GM21447 (cell line): ENCODE measurements around the gene CCDC194.
A peak's percentile ranks its signal among the peaks of the same experiment; 100 is the strongest.

ENCODE experiments used
- ATAC-seq: cut with Tn5 transposase; IDR thresholded peaks from one replicate; pipeline ENCODE4 v1.9.1; 2021; ENCODE audit not compliant: unreplicated experiment

Gene CCDC194, protein sequence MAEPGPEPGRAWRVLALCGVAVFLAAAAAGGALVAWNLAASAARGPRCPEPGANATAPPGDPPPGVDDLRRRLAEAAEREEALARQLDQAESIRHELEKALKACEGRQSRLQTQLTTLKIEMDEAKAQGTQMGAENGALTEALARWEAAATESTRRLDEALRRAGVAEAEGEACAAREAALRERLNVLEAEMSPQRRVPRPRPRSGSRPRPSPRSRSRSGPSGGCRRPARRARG

DNA sequence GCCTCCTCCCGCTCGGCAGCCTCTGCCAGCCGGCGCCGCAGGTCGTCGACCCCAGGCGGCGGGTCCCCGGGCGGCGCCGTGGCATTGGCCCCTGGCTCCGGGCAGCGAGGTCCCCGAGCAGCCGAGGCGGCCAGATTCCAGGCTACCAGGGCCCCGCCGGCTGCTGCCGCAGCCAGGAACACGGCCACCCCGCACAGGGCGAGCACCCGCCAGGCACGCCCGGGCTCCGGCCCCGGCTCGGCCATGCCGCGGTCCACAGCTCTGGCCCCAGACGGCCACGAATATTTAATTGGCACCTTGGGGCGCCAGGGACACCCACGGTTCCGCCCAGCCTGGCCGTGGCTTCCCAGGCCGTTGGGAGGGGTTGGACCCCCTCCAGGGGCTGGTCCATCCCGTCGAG lies at the start of gene CCDC194:
CCDC194 (minus strand) TSS at position 283 of the 400 bp plus-strand sequence; CDS start at position 245, 38 bp downstream.
- ATAC-seq, result no peak

DNA sequence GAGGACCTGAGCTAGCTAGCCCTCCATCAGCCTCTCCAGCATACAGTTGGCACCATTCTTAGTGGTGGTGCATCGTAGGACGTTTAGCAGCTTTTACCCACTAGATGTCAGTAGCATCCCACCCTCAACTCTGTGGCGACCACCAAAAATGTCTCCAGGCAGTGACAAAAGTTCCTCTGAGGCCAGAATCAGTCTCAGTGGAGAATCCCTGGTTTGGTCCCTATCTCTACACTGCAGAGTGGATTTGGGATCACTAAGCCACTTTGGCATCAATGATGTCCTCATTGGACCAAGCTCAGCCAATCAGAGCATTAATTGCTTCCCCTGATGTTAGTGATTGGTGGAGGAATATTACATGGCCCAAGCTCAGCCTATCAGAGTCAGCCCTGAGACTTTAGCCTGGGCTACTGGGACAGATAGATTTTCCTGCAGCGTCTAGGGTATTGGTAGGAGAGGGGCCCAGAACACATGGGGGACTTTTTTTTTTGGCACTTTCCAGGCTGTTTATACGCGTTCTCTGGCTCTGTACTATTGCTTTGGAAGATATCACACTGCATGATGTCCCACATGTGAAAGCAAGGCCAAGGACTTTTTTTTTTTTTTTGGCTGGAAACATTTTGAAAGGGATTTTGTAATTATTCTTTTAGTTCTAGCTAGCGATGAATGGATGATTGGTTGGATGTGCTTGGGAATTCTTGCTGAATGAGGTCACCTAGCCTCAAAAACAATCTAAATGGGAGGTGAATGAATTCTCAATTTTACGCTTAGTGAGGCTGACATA lies 47.4 kb upstream of the CCDC194 start:
- no peak for ATAC-seq

DNA sequence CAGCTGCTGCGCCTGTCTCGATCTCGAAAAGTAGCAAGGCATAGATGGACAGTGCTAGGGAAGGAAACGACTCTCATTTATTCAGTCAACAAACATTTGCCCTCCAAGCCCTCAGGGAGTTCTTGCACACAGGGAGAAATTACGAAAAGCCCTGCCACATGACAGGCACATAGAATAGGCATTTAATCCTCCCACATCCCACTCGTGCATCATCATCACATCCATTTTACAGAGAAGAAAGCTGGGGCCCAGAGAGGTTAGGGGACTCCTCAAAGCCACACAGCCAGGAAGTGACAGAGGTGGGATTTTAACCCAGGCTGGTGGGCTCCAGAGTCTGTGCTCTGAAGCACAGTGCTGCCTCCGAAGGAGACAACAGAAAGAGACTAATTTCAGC lies 42.9 kb upstream of the CCDC194 start:
- ATAC-seq, result no peak

DNA sequence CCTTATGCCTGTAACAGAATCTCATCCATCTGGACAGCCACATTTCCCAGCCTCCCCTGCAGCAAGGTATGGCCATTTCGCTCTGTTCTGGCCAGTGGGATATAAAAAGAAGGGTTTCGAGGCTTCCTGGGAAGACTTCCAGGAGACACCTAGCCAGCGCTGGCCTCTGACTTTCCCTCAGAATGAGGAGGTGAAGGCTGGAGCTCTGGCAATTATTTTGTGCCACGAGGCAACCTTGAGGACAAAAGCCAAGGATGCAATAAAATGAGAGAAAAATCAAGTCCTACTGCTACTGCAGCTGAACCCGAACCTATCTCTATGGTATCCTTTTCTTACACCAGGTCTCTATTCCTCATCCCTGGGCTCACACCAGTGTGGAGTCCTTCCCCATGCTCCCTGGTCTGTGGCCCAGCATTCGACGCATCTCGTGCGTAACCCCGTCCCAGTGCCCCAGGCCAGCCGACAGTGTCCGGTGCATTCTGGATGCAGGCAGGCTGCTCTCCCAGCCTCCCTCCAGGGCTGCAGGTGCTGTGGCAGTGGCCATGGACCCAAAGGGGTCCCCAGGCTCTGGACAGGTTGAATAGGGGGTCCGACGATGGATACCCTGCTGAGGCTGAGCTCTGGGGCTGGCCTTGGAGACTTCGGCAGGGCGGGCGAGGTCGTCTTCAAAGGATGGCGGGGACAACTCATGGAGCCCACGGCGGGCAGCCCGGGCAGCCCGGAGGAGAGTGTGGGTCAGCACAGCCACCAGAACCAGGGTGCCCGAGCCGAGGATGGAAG lies 42.3 kb upstream of the CCDC194 start:
- ATAC-seq, result no peak

DNA sequence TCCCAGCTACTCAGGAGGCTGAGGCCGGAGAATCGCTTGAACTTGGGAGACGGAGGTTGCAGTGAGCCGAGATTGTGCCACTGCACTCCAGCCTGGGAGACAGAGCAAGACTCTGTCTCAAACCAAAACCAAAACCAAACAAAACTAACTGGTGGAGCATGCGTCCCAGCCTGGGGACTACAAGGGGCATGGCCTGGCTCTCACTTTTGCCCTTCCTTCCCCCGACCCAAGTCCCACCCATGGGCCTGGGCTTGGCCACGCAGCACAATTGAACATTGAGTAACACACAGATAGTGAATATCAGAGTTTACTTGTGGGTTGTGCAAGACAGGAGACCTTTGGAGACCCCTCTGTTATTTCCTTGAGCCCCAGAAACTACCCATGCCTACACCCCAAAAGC lies 41.2 kb upstream of the CCDC194 start:
- ATAC-seq, result no peak

DNA sequence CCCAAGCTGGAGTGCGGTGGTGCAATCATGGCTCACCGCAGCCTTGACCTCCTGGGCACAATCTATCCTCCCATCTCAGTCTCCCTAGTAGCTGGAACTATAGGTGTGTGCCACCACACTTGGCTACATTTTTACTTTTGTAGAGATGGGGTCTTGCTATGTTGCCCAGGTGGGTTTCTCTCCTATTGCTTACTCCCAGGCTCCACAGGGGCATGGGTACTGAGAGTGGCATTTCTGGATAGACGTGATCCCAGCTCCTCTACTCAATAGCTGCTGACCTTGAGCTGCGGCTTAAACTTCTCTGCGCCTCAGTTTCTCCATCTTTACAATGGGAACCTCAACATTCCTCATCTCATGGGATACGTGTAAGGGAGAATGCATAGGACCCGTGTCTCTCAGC lies 37.4 kb upstream of the CCDC194 start:
- ATAC-seq, result no peak

DNA sequence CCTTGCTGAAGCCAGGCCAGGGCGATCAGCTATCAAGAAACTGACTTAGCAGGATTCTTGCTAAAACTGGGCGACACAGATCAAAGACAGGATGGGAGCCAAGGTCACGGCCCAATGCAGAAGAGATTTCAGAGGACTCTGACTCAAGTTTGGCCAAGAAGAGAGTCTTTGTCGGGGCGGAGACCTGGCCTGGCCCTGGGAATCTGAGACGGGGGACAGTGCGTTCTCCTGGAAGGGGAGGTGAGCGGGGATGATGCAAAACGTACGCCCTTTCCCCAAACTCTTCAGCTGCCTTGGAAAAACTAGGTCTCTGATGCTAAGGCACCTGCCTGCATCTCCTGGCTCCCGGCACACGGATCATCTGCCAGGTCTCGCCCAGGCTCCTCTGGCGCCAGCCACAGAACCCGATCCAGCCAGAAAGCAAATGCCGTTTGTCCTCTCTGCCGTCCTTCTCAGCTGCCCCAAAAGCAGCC lies 35.7 kb upstream of the CCDC194 start:
- ATAC-seq, result no peak

DNA sequence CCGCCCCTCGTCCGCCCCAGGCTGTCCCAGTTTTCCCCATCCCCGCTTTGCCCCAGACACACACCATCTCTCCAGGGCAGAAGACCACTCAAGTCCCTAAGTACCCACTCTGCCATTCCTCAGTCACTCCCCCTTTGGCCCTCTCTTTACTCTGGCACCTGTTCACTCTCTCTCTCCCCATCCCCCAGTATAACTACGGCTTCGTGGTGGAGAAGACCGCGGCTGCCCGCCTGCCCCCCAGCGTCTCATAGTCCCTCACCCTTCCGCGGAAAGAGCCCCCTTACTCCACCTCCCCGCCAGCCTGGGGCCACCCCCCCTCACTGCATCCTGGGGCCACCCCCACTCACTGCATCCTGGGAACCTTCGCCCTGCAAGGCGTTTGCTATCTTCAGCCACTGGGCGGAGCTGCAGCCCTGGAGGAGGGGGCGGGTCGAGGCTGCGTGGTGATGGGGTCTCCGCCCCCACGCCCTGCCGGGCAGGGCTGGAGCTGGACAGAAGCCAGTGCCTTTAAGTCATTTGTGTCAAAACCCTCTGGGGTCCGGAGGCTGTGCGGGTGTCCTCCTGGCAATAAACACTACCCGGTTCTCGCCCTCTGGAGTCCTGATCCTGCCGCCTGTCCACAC lies 30.9 kb upstream of the CCDC194 start:
- no peak for ATAC-seq

DNA sequence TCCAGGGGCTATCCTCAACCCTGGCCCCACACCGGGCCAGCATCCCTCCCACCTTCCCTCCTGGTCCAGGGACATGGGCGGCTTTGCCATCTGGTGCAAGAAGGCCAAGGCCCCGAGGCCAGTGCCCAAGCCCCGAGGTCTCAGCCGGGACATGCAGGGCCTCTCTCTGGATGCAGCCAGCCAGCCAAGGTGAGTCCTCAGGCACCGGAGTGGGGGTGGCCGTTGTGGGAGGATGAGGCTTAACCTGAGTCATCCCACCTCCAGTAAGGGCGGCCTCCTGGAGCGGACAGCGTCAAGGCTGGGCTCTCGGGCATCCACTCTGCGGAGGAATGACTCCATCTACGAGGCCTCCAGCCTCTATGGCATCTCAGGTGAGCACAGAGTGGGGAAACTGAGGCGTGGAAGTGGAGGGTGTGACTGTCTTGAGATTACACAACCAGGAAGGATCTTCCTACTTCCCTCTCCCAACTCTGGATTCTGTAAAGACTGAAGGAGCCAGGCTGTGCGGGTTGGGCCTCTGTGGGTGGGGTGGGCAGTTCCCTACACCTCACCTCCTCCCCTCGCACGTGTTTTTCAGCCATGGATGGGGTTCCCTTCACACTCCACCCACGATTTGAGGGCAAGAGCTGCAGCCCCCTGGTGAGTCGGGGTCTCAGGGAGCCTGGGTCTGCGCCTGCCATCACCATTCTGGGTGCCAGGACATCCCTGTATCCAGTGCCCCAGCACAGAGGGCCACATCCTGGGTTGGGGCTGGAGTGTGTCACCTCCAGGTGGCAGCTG lies 29.6 kb upstream of the CCDC194 start:
- no peak for ATAC-seq

DNA sequence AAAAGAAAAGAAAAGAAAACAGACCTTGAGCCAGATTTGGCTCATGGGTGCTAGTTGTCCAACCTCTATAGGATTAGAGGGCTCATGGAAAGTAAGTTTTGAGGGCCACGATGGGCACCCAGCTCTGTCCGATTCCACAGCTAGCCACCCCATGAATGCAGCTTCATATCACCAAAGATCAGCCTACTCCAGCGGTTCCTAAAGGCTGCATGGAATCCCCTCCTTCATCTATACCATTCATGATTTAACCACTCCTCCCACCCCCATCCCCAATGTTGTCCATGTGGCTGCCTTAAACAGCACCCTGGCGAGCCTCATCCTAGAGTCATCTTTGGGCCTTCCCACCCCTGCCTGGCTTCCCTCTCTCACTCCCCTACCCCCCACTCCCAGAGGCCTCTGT lies 27.9 kb upstream of the CCDC194 start:
- ATAC-seq, result no peak

DNA sequence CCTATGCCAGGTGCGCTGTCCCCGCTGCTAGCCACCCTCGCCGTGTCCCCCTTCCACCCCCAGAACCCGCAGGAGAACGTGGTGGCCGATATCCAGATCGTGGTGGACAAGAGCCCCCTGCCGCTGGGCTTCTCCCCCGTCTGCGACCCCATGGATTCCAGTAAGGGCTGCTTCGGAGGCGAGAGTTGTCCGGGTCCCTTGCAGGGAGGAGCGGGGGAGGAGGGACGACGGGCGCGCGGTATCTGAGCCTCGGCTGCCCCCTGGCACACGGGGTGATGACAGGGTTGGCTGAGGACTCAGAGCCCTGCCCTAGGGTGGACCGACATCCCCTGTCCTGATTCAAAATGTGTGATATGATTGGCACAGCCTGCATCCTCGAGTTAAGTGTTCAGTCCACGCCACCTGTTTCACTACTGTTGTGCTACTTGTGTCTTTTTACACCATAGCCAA lies 26.5 kb upstream of the CCDC194 start:
- no peak for ATAC-seq

DNA sequence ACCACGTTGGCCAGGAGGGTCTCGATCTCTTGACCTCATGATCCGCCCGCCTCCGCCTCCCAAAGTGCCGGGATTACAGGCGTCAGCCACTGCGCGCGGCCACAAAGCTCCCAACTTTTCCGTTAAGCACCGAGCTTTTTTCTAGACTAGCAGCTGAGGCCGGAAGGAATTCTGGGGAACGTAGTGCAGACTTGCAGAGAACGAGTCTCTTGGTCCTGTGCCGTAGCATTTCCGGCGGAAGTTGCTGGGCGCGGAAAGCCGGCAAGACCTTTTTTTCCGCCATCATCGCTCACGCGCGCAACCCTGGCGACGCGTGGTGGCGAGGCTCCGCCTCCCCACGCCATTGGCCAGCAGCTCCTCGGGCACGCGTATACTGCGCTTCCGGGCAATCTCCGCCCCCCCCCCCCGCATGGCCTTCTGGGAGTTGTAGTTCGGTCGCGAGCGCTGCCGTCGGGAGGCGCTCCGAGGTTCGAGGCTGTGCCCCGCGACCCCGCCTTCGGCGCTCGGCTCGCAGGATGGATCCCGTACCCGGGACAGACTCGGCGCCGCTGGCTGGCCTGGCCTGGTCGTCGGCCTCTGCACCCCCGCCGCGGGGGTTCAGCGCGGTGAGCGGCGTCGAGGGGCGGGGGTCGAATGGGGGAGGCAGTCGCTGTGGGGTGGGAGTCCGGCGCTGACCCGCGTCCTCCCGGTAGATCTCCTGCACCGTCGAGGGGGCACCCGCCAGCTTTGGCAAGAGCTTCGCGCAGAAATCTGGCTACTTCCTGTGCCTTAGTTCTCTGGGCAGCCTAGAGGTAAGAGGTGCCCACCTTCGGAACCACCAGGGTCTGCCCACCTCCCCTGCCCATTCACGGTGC lies 25.9 kb upstream of the CCDC194 start, which contains the start of gene MVB12A:
MVB12A (plus strand) TSS at position 427 of the 854 bp plus-strand sequence; CDS start at position 516, 89 bp downstream.
- ATAC-seq, result peak; percentile 81

DNA sequence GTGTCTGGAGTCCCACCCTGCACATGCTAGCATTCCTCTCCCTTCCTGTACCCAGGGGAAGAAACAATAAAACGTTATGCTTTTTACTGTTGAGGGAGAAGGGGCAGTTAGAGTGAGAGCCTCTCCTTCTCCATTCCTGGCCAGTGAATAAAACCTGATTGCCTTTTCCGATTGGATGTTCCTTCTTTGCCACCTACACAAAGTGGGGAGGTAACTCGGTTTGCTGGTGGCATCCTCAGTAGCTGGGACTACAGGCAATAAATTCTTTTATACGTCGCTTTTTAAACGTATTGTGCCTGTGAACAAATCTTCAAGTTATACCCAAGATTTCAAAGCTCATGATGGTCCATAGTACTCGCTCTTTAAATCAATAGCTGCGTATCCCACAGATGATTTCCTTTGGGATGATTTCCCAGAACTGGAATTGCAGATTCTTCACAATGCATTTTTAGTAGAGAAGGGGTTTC lies 25.2 kb upstream of the CCDC194 start:
- ATAC-seq, result no peak

DNA sequence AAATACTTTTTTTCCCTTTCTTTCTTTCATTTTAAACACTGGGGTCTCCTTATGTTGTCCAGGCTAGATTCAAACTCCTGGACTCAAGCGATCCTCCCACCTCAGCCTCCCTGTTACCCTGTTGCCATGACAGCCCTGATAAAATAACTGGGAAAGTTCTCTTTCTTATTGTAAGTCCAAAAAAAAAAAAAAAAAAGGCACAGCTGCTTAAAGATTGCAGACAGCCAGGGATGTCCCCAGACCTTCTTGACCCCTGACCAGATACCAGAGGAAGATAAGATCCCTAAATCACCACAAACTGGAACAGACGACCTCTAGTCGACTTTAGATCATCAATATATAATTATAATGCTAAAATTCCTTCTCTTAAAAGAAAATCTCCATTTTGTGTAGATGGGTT lies 24.7 kb upstream of the CCDC194 start:
- ATAC-seq, result no peak

DNA sequence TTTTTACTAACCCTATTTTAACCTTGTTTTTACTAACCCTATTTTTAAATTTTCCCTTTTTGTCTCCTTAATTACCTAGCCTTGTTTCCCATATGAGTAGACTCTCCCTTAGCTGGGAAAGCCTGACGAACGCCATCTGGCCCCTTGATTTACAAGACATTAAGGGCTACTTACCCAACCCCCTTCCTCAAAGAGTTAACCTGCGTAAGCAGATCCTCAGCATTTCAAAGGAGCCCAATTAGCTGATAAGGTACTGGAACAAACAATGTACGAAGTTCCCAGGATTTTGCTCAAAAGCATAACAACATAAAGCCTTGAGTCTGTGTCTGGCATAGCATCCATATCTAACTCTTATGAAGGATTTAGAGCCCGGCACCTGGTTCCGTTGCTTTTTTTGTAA lies 21.1 kb upstream of the CCDC194 start:
- no peak for ATAC-seq

DNA sequence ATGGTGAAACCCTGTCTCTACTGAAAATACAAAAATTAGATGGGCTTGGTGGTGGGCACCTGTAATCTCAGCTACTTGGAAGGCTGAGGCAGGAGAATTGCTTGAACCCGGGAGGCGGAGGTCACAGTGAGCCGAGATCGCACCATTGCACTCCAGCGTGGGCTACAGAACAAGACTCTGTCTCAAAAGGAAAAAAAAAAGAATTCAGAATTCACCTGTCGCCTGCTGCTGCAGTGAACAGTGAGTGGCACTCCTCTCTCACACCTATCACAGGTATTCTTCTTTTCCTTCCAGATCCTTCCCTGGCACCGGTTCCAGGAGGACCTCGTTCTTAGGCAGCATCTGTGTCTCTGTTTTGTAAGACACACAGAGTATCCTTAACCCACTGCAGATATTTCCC lies 20.1 kb upstream of the CCDC194 start:
- no peak for ATAC-seq

DNA sequence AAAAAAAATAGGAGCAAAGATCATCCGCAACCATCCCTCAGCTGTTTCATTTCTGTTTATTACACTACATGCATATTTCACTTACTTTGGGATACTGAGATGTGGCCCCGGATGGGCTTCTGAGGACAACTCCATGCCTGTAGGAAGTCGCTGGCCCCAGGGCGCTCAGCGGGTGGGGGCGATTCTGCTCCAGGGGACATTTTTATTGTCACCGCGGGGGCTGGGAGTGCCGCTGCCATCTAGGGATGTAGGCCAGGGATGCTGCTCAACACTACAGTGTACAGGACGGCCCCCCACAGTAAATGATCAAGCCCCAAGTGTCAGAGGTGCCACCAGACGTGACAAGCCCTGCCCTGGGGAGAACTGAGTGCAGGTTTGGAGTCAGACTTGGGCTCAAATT lies 17.8 kb upstream of the CCDC194 start:
- no peak for ATAC-seq

DNA sequence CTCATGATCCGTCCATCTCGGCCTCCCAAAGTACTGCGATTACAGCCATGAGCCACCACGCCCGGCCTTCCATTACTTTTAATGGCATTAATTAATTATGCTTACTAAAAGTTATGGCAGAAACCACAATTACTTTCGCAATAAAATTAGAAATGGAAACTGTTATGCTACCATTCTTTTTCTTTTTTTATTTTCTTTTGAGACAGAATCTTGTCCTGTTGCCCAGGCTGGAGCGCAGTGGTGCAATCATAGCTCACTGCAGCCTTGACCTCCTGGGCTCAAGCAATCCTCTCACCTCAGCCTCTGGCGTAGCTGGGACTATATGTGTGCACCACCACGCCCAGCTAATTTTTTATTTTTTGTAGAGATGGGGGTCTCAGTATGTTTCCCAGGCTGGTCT lies 16.0 kb upstream of the CCDC194 start:
- no peak for ATAC-seq

DNA sequence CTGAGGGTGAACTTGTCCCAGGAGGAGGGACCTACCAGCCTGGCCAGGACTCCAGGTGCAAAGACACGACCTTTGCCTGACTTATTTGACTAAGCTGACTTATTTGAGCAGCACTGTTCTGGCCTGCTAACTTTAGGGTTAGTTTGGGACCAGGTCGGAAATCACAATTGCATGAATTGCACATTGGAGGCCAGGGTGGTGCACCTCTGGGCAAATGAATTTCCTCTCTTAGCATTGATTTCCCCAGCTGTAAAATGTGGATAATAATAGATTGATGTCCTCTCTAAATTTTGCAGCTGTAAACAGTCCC lies 12.8 kb upstream of the CCDC194 start:
- no peak for ATAC-seq
